NCI-H128 (cell line): ENCODE data around the gene UBALD2.
"Not testable (repeated sequence)": the region's sequence is repeated elsewhere in the genome, so short reads cannot be mapped to it uniquely, and the experiment has no call there.

Experiments used
- DNase-seq: peaks from one replicate; lab custom pipeline; 2025; ENCODE audit not compliant: unreplicated experiment; lab: John Stamatoyannopoulos, UW

The UBALD2 gene

GRCh38 chr17:76244721-76245120 is 20.4 kb upstream of the UBALD2 start:
- DNase-seq = not testable (repeated sequence)

DNA sequence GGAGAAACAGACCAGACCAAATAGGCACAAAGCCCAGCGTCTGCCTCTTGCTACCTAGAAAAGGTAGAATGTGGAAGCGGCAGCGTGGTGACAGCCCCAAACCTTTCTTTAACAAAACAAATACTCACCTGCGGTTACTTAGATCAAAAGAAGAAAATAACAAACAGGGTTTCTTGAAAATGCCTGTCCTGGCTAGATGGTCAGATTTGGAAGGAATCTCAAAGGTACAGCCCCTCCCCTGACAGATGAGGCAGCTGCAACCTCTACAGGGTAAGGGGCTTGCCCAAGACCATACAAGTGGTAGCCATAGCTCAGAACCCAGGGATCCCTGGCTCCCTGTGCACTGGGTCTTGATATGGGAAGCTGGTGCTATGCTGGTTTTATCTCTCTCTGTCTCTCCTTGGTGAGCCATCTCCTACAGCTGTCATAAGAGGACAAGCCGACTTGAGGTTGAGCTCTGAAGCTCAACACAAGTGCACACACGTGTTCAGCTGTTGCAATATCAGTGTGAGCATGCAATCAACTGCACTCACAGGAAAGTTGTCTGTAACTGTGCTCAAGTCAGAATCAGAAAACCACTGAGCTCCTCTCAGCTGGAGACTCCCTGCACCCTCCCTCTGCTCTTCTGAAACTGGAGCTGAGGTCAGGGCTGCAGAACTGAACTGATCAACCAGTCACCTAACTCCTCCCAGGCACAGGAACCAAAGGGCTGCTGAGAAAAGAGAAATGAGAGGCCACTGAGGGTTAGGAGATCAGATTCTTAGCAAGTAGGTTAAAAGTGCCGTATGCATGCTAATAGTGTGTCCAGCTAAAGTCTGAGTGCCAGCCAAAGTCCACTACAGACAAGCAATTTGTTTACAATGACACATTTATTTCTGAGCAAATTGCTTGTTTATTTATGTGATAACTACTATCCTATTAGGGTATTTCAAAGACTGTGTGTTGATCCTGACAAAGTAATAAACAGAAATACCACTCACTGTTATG is 18.8 kb upstream of the UBALD2 start:
- DNase-seq = no peak

GRCh38 chr17:76247304-76247703 is 17.8 kb upstream of the UBALD2 start:
- DNase-seq = no peak

DNA sequence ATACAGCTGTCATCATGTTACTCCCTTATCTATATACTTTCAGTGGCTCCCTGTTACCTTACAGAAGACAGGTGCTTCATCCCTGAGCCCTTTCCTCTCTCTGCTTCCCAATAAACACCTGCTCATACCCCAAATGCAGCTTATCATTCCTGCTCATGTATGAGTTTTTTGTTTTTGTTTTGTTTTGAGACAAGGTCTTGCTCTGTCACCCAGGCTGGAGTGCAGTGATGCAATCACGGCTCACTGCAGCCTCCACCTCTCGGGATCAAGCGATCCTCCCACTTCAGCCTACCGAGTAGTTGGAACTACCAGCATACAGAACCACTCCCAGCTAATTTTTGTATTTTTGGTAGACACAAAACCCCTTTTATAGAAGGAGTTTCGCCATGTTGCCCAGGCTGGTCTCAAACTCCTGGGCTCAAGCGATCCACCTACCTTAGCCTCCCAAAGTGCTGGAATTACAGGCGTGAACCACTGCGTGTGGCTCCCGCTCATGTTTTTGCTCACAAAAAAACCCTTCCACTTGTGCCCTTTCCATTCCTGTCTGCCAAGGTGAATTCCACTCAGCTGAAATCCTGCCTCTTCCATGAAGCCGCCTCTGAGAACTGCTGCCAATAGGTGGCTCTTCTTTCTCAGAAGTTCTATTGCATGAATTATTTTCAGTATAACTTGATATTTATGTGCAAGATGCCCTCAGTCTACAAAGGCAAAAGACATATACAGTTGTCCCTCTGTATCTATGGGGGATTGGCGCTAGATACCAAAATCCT is 16.9 kb upstream of the UBALD2 start:
- no peak for DNase-seq

DNA sequence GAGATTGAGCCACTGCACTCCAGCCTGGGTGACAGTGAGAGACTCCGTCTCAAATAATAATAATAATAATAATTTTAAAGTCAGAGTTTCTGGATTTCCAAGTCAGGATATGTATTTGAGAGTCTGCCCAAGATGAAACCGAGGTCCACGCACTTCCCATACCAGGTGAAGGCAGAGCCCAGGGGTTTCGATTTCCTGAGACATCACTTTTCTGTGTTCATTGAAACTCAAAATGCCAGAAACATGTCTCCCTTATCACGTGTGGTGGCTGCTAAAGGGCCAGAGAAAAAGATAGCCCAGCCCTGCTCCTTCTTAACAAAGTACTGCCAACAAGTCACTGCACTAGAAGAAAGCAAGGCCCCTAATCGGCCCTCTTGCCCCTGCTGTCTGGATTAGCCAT is 15.0 kb upstream of the UBALD2 start:
- no peak for DNase-seq

GRCh38 chr17:76251478-76252039 is 13.6 kb upstream of the UBALD2 start:
- DNase-seq = no peak

DNA sequence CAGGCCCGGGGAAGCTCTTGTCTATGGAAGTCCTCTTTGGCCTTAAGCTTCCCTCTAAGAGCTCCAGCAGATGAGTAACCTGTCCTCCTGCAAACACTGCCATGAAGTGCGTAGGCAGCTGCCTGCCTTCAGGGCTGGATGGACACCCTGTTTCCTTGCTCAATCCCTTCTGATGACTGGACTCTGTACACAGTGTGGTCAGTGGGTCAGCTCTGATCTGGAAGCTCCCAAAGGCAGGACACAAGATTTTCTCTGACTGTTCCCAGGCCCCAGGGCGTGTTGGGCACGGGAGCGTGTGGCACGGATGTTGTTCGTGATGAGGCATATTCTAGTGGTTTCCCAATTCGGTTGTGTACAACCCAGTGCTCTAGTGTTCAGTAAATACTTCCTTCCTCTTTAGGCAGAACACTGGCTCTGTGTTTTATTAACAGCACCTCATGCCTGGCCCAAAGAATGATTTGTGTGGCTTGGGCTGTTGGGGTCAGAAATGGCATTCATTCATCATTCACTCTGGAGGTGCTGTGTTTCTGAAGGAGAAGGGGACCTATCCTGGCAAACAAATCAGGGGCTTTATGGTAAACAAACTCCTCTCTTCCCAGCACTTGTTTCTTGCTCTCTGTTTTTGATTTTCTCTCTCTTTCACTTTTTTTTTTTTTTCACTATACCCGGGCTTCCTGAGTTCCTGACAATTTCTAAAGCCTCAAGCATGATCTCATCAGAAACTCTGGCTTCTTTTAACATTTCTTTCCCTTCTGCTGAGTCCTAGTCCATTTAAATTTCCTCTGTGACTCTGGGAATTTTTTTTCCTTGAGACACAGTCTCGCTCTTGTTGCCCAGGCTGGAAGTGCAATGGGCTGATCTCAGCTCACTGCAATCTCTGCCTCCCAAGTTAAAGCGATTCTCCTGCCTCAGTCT is 12.9 kb upstream of the UBALD2 start:
- DNase-seq = no peak

GRCh38 chr17:76252967-76253766 is 12.0 kb upstream of the UBALD2 start:
- DNase-seq = not testable (repeated sequence)

DNA sequence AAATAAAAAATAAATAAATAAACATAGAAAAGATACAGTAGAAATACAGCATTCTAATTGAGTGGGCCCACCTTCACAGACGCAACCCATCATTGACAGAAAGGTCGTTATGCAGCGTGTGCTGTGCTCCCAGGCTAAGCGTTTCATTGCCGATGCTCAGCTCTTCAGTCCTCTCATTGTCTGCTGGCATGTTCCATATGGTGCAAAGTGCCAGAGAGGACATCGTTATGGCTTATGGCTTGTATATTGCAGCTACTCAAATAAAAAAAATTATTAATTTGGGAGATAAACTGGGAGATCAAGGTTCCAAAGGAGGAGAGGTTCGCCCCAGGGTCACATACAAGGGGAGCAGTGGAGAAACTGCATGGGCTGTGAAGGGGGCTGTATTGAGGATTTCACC is 11.3 kb upstream of the UBALD2 start:
- no peak for DNase-seq

DNA sequence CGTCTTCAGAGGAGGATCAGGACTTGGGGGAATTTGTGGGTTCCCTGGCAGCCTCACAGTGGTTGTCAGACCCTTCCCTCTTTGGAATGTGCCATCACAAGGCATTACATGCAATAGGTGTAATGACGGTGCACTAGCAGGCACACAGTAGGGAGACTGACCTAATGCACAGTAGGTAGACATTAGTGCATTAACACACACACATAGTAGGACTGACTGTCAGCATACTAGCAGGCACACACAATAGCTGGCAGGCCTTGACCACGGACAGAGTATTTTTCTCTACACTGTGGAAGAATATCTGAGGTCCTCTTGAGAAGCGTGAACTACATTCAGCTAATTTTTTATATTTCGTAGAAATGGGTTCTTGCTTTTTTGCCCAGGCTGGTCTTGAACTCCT is 10.9 kb upstream of the UBALD2 start:
- DNase-seq = no peak

DNA sequence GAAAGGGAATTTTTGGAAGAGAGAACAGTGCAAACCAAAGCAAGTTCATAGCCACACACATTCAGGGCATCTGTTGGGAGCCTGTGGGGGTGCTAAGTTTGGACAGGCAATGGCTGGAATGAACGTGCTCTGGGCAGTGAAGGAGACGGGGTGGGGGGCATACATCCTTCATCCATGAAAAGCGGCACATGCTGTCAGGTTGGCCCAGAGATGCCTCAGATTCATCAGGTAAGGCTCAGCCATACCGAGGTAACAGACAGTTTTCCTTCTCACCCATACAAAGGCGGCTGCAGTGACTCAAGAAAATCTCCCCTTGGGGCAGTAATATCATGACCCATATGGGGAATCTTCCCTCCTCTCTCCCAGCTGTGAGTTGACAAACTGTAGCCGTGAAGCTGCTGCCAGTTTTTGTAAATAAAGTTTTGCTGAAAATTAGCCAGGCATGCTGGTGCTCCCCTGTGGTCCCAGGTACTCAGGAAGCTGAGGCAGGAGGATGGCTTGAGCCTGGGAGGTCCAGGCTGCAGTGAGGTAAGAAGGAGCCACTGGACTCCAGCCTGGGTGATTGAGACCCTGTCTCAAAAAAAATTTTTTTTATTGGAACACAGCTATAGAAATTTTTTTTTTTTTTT is 9.2 kb upstream of the UBALD2 start:
- DNase-seq = no peak

- DNase-seq = not testable (repeated sequence)
These were observed 8.6 kb upstream of the UBALD2 start for GRCh38 chr17:76256430-76257050.

- no peak for DNase-seq
These were observed 4.9 kb upstream of the UBALD2 start for GRCh38 chr17:76260220-76260619.

GRCh38 chr17:76260669-76261068 is 4.5 kb upstream of the UBALD2 start:
- DNase-seq = no peak

DNA sequence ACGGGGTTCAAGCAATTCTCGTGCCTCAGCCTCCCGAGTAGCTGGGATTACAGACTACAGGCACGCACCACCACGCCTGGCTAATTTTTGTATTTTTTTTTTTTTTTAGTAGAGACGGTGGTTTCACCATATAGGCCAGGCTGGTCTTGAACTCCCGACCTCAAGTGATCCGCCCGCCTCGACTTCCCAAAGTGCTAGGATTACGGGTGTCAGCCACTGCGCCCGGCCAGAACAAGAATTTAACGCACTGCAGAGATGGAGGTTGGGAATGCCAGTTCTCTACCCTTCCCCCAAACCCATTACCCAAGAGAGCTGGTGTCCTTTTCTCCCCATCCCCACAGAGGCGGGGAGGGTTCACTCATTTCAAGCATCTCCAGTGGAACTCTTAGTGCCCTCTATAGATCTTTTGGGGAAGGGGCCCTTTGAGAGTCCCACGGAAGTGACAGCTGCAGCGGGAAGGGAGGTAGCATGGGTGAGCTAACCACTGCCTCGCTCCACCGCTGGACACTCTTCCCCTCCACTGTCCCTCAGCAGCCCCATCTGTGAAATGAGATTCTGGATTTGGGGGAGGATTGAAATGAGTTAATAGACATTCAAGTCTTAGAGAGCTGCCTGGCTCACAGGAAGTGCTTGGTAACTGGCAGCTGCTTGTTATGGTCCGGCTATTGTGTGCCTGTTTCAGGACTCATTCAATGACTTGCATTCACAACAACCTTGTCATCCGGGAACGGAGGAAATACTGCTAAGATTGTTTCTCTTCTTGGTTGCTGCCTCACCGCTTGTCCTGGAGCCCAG is 3.5 kb upstream of the UBALD2 start:
- no peak for DNase-seq

DNA sequence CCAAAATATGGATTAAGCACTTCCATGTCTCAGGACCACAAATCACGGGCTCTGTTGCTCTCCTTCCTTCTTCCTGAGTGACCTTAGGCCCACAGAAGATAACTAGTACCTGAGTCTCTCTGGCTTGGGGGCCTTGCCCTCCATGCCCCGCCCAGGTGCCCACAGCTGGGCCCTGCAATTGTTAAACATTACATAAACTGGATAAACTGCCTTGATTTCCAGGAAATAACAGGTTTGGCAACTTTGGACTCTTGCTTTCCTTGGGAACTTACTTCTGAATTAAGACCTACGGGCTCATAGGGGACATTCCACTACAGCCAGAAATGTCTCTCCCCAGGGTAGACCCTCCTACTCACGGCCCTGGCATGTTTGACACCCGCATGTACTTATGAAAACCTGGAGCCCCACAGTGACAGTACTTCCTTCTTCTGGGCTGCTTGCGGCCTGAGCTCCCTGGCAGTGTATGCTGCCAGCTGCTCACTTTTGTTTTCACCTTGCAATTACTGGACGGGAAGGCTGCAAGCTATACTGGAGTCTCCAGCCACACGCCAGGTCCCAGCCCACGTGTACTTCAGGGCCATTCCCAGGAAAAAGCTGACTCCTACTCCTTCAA is 2.3 kb upstream of the UBALD2 start:
- no peak for DNase-seq

- no peak for DNase-seq
These were observed 1.3 kb upstream of the UBALD2 start for GRCh38 chr17:76263896-76264295.

DNA sequence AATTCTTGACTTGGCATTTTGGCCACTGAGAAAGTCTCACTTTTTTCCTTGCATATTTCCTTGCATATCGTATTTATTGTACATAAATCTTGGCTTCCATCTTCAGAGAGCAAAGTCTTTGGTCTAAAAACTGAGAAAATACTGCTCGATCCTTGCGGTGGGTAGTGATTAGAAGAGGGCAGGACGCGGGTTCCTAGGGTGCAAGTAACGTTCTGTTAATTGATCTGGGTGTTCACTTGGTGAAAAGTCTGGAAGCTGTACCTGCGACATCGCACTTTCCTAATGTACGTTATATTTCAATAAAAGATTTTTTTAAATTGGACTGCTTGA is 758 bp upstream of the UBALD2 start:
- no peak for DNase-seq
